ENCODE measurements around the gene SLC6A2. TPM values are rescaled to one million over a fixed set of nuclear protein-coding genes. Genes with fewer than 3 reads are reported as not detected.

Gene SLC6A2
- total and polyA plus RNA-seq, 9 of the 15 experiments (the other 6 are each of a cell fraction or from before 2014, with no cell fraction given), result not detected

DNA sequence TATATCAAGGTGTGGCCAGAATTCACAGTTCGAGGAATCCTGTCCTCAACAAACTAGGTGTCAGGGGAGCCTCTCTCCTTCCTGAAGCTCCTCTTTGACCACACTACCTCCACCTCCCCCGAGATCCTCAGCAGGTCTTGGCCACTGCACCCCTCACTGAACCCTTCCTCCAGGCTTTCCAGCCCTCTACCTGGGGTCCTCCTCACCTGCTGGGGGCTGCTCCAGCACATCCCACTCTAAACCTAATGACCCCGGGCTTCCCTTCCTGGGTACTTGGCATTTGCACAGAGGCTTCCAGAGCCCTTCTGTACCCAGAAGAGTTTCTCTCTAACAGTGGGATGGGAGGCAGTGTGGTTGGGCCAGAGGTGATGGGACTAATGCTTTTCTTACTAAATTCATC lies 9.7 kb downstream of the SLC6A2 start (continued):
- TF ChIP-seq, protein P1, sequence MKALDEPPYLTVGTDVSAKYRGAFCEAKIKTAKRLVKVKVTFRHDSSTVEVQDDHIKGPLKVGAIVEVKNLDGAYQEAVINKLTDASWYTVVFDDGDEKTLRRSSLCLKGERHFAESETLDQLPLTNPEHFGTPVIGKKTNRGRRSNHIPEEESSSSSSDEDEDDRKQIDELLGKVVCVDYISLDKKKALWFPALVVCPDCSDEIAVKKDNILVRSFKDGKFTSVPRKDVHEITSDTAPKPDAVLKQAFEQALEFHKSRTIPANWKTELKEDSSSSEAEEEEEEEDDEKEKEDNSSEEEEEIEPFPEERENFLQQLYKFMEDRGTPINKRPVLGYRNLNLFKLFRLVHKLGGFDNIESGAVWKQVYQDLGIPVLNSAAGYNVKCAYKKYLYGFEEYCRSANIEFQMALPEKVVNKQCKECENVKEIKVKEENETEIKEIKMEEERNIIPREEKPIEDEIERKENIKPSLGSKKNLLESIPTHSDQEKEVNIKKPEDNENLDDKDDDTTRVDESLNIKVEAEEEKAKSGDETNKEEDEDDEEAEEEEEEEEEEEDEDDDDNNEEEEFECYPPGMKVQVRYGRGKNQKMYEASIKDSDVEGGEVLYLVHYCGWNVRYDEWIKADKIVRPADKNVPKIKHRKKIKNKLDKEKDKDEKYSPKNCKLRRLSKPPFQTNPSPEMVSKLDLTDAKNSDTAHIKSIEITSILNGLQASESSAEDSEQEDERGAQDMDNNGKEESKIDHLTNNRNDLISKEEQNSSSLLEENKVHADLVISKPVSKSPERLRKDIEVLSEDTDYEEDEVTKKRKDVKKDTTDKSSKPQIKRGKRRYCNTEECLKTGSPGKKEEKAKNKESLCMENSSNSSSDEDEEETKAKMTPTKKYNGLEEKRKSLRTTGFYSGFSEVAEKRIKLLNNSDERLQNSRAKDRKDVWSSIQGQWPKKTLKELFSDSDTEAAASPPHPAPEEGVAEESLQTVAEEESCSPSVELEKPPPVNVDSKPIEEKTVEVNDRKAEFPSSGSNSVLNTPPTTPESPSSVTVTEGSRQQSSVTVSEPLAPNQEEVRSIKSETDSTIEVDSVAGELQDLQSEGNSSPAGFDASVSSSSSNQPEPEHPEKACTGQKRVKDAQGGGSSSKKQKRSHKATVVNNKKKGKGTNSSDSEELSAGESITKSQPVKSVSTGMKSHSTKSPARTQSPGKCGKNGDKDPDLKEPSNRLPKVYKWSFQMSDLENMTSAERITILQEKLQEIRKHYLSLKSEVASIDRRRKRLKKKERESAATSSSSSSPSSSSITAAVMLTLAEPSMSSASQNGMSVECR (CRISPR knock-in tag; IDR thresholded peaks at IDR 0.05), result no peak
- TF ChIP-seq CTCF (IDR thresholded peaks at IDR 0.05 in 2 of 3, conservative IDR thresholded peaks at IDR 0.05 in 1 of 3; ENCODE audit: insufficient read depth in 2 of 3, low read depth in 1 of 3, low read length in 3 of 3), result no peak
- no peak for TF ChIP-seq ZNF668 (CRISPR knock-in tag; IDR thresholded peaks at IDR 0.05)
- TF ChIP-seq, protein P2, sequence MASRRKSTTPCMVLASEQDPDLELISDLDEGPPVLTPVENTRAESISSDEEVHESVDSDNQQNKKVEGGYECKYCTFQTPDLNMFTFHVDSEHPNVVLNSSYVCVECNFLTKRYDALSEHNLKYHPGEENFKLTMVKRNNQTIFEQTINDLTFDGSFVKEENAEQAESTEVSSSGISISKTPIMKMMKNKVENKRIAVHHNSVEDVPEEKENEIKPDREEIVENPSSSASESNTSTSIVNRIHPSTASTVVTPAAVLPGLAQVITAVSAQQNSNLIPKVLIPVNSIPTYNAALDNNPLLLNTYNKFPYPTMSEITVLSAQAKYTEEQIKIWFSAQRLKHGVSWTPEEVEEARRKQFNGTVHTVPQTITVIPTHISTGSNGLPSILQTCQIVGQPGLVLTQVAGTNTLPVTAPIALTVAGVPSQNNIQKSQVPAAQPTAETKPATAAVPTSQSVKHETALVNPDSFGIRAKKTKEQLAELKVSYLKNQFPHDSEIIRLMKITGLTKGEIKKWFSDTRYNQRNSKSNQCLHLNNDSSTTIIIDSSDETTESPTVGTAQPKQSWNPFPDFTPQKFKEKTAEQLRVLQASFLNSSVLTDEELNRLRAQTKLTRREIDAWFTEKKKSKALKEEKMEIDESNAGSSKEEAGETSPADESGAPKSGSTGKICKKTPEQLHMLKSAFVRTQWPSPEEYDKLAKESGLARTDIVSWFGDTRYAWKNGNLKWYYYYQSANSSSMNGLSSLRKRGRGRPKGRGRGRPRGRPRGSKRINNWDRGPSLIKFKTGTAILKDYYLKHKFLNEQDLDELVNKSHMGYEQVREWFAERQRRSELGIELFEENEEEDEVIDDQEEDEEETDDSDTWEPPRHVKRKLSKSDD (conservative IDR thresholded peaks at IDR 0.05; ENCODE audit: low read length), result no peak
- TF ChIP-seq ELF4 (CRISPR knock-in tag; IDR thresholded peaks at IDR 0.05), result no peak
- TF ChIP-seq RHOXF2B (CRISPR knock-in tag; conservative IDR thresholded peaks at IDR 0.05), result no peak
- TF ChIP-seq TEAD1 (CRISPR knock-in tag; IDR thresholded peaks at IDR 0.05), result no peak
- no peak for TF ChIP-seq POLR3A (IDR thresholded peaks at IDR 0.05; ENCODE audit: borderline replicate concordance, extremely low read depth, insufficient read depth, insufficient read length)
- TF ChIP-seq ZNF41 (CRISPR knock-in tag; conservative IDR thresholded peaks at IDR 0.05), result no peak
- TF ChIP-seq TAF7 (tag; IDR thresholded peaks at IDR 0.05), result no peak
- no peak for TF ChIP-seq HNRNPK (IDR thresholded peaks at IDR 0.05; ENCODE audit: low read depth, low read length, poor library complexity, severe bottlenecking)
- no peak for TF ChIP-seq SMARCE1 (IDR thresholded peaks at IDR 0.05)
- TF ChIP-seq, protein P3, sequence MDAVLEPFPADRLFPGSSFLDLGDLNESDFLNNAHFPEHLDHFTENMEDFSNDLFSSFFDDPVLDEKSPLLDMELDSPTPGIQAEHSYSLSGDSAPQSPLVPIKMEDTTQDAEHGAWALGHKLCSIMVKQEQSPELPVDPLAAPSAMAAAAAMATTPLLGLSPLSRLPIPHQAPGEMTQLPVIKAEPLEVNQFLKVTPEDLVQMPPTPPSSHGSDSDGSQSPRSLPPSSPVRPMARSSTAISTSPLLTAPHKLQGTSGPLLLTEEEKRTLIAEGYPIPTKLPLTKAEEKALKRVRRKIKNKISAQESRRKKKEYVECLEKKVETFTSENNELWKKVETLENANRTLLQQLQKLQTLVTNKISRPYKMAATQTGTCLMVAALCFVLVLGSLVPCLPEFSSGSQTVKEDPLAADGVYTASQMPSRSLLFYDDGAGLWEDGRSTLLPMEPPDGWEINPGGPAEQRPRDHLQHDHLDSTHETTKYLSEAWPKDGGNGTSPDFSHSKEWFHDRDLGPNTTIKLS (IDR thresholded peaks at IDR 0.05; ENCODE audit: borderline replicate concordance, low read depth), result no peak

All from K562 (cell line).